DMS 273 (cell line): Measurements from ENCODE around the gene MORC3.
A peak's percentile ranks its signal among the peaks of the same experiment; 100 is the strongest.
"Not testable (repeated sequence)": the region's sequence is repeated elsewhere in the genome, so short reads cannot be mapped to it uniquely, and the experiment has no call there.

Experiments used
- DNase-seq: peaks from one replicate; lab custom pipeline; 2025; ENCODE audit not compliant: unreplicated experiment; lab: John Stamatoyannopoulos, UW

The MORC3 gene

DNA sequence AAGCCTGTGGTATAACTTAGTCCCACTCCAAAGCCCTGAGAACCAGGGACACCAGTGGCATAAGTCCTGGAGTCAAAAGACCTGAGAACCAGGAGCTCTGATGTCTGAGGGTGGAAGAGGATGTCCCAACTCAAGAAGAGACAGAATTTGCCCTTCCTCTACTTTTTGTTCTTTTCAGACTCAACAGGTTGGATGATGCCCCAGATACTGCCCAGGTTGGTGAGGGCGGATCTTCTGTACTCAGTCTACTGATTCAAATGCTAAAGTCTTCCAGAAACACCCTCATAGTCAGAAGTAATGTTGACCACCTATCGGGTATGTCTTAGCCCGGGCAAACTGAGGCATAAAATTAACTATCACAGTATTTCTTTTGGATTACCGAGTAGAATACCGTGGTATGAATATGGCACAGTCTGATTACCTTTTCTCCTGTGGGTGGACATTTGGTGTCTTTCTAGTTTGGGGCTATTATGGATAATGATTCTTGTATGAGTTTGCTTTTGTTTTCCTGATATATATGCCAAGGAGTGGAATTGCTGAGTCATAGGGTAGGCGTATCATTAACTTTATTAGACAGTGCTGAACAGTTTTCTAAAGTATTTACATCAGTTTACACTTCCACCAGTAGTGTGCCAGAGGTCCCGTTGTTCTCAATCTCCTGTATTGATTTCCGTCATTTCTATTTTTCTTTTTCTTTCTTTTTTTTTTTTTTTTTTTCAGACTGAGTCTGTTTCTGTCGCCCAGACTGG is 62.0 kb downstream of the MORC3 start:
- no peak for DNase-seq

- DNase-seq: peak; percentile 17
Observed at GRCh38 chr21:36382722-36383121, 62.7 kb downstream of the MORC3 start.

DNA sequence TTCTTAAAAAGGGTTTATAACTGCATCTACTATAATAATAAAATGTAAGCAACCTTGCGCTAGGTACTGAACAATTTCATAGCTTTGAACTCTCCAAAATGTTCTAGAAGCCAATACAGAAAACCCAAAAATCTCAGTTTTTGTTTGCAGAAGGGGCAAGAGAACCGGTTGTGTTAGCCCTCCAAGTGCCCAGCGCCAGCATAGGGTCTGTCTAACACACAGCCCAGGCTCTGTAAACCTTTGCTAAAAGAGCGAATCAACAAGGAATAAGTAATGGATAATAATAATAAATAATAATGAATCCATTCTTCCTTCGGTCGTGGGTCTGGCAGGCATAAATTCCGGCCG is 64.9 kb downstream of the MORC3 start:
- no peak for DNase-seq

GRCh38 chr21:36385233-36386030 is 65.4 kb downstream of the MORC3 start, which contains the start of gene CHAF1B:
Gene CHAF1B (plus strand): TSS chr21:36385392. CDS start chr21:36386137, 745 bp downstream.
- peak; percentile 92 for DNase-seq

- DNase-seq: no peak
Observed at GRCh38 chr21:36386031-36386642, 66.1 kb downstream of the MORC3 start.

- DNase-seq: peak; percentile 59
Observed at GRCh38 chr21:36388096-36388495, 68.1 kb downstream of the MORC3 start.

- peak; percentile 80 for DNase-seq
Observed at GRCh38 chr21:36388835-36389234, 68.8 kb downstream of the MORC3 start.

DNA sequence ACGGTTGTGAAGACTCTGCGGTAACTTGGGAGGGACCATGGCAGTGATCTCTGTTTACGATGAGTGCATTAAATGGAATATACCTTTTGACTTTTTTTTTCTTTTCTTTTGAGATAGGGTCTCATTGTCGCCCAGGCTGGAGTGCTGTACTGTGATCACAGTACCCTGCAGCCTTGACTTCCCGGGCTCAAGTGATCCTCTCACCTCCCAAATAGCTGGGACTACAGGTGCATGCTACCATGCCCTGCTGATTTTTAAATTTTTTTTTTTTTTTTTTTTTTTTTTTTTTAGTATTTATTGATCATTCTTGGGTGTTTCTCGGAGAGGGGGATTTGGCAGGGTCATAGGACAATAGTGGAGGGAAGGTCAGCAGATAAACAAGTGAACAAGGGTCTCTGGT is 71.7 kb downstream of the MORC3 start:
- not testable (repeated sequence) for DNase-seq

DNA sequence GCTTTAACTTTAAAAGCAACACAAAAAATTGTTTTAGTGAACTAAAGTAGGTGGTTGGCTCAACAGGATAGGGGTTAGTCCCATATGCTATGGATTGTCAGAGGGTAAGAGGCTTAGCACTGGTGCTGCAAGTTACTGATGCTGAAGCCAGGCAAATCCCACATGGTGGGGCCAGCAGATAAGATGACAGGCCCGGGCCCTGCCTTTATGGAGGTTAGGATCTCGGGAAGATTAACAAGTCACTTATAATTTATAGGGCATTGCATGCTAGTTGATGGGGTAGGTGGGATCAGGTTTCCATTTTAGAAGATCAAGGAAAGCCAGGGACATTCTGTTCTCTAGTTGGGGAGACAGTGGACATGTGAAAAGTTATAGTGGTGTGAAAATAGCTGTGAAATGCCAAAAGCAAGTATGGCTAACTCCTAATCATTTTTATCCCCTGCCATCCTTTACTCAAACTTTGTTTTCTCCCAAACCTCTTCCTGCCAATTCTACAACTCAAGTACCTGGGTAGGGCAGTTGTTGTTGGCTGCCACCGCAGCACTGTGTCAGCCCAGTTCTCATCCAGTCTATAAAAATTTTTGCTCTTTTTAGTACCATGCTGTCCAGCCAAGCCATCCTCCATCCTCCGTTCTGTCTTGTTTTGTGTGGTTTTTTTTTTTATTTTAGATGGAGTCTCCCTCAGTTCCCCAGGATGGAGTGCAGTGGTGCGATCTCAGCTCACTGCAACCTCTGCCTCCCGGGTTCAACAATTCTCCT is 75.5 kb downstream of the MORC3 start:
- DNase-seq: no peak

DNA sequence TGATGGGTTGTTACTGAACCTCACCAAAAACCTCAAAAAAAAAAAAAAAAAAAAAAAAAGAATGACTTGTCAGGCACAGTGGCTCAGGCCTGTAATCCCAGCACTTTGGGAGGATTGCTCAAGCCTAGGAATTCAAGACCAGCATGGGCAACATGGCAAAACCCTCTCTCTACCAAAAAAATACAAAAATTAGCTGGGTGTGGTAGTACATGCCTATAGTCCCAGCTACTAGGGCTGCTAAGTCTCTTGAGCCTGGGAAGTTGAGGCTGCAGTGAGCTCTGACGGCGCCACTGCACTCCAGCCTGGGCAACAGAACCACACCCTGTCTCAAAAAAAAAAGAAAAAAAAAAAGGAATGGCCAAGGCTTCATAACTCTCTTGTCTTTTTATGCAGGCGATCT is 76.3 kb downstream of the MORC3 start:
- no peak for DNase-seq

GRCh38 chr21:36396971-36397370 is 77.0 kb downstream of the MORC3 start:
- no peak for DNase-seq

GRCh38 chr21:36397606-36398005 is 77.6 kb downstream of the MORC3 start:
- no peak for DNase-seq

- DNase-seq: not testable (repeated sequence)
Observed at GRCh38 chr21:36399736-36400135, 79.7 kb downstream of the MORC3 start.

DNA sequence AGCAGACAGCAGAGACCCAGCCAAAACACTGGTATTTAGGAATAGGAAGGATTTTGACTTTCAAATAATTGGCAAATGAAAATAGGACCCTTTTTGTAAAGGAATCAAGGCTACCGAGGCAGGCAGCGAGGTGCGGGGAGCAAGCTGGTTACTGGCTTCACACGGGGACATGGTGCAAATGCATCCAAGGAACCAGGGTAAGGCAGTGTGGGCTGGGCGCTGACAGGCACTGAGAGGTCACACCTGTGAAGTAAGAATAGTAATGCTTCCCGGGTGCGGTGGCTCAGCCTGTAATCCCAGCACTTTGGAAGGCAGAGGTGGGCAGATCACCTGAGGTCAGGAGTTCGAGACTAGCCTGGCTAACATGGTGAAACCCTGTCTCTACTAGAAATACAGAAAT is 80.7 kb downstream of the MORC3 start:
- DNase-seq: no peak

- DNase-seq: no peak
Observed at GRCh38 chr21:36402339-36402738, 82.3 kb downstream of the MORC3 start.

GRCh38 chr21:36403713-36404112 is 83.7 kb downstream of the MORC3 start:
- no peak for DNase-seq

DNA sequence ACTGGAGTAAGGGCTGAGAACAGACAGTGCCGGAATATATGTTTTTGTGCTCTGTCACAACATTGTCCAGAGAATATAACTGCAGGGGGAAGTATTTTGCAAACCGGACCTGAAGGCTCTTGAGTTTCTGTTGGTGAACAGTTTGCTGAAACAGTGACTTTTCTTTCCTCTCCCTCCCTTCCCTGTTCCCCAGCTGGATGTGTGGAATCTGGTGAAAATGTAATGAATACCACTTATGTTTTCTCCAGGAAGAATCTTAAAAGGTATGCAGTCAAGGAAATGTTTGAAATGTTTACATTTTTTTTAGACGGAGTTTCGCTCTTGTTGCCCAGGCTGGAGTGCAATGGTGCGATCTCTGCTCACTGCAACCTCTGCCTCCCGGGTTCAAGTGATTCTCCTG is 88.6 kb downstream of the MORC3 start:
- DNase-seq: no peak

GRCh38 chr21:36411301-36411700 is 91.3 kb downstream of the MORC3 start:
- no peak for DNase-seq

DNA sequence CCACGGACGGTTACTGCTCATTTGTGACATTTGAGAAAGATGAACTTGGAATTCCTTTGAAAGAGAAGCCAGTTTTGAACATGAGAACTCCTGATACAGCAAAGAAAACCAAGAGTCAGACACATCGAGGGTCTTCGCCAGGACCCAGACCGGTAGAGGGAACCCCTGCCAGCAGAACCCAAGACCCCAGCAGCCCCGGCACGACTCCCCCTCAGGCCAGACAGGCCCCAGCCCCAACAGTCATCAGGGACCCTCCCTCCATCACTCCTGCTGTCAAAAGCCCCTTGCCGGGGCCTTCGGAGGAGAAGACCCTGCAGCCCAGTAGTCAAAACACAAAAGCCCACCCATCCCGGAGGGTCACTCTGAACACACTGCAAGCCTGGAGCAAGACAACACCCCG is 92.9 kb downstream of the MORC3 start:
- no peak for DNase-seq

DNA sequence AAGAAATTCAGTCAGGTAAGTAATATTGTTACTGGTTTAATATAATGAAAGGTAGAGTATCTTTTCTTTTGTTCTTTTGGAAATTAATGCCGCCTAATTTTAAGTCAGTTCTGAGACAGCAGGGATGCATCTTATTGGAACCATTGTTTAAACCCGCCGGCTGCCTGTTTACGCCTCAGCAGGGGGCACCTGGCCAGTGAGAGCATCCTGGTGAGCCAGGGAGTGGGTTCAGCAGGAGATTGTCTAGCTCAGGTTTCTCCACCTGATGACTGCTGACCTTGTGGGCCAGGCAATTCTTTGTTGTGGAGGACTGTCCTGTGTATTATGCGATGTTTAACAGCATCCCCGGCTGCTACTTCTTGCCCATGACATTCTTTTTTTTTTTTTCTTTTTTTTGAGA is 95.4 kb downstream of the MORC3 start:
- DNase-seq: no peak

- no peak for DNase-seq
Observed at GRCh38 chr21:36419241-36419640, 99.2 kb downstream of the MORC3 start.
